Chondrocyte (in vitro differentiated cells): ENCODE data around the gene CCNF. TPM values are rescaled to one million over a fixed set of nuclear protein-coding genes. Genes with fewer than 3 reads are reported as not detected.
A peak's percentile ranks its signal among the peaks of the same experiment; 100 is the strongest.
"Not testable (repeated sequence)": the region's sequence is repeated elsewhere in the genome, so short reads cannot be mapped to it uniquely, and the experiment has no call there.

ENCODE experiments used
- DNase-seq: peaks from one replicate; pipeline ENCODE4 v3.0.0; 2021; ENCODE audit warnings: mixed read lengths, low spot score
- H3K27ac Mint-ChIP-seq: one replicate; pipeline ENCODE4 v1.8.0; 2021; ENCODE audit warnings: mild to moderate bottlenecking, moderate library complexity, mixed read lengths; ENCODE audit not compliant: unreplicated experiment
- H3K27me3 Mint-ChIP-seq: 2 replicates; pipeline ENCODE4 v1.8.0; 2021; ENCODE audit warnings: low read depth, mixed read lengths
- H3K36me3 Mint-ChIP-seq: 2 replicates; pipeline ENCODE4 v1.8.0; 2021; ENCODE audit warnings: low read depth, mixed read lengths
- H3K4me1 Mint-ChIP-seq: 2 replicates; pipeline ENCODE4 v1.8.0; 2021; ENCODE audit warnings: low read depth, mild to moderate bottlenecking, mixed read lengths
- H3K4me3 Mint-ChIP-seq: one replicate; pipeline ENCODE4 v1.8.0; 2021; ENCODE audit warnings: mild to moderate bottlenecking, moderate library complexity, mixed read lengths; ENCODE audit not compliant: unreplicated experiment
- H3K9me3 Mint-ChIP-seq: 2 replicates; pipeline ENCODE4 v1.8.0; 2021; ENCODE audit warnings: low read depth, mixed read lengths
- CTCF ChIP-seq: fragments of 200-600 bp; sonication (generic); IDR thresholded peaks from 2 replicates; pipeline ENCODE4 v1.5.0; 2021; ENCODE audit warnings: antibody characterized with exemption, mild to moderate bottlenecking, moderate library complexity
- long read RNA-seq: library from polyadenylated mRNA; stranded (forward); transcript quantifications from one replicate; pipeline ENCODE4 v2.0.0, GENCODE V29; 2021
- total RNA-seq: library from RNA; stranded (reverse); gene quantifications from 3 replicates; pipeline ENCODE4 v1.2.1, GENCODE V29; 2021

CCNF gene, protein sequence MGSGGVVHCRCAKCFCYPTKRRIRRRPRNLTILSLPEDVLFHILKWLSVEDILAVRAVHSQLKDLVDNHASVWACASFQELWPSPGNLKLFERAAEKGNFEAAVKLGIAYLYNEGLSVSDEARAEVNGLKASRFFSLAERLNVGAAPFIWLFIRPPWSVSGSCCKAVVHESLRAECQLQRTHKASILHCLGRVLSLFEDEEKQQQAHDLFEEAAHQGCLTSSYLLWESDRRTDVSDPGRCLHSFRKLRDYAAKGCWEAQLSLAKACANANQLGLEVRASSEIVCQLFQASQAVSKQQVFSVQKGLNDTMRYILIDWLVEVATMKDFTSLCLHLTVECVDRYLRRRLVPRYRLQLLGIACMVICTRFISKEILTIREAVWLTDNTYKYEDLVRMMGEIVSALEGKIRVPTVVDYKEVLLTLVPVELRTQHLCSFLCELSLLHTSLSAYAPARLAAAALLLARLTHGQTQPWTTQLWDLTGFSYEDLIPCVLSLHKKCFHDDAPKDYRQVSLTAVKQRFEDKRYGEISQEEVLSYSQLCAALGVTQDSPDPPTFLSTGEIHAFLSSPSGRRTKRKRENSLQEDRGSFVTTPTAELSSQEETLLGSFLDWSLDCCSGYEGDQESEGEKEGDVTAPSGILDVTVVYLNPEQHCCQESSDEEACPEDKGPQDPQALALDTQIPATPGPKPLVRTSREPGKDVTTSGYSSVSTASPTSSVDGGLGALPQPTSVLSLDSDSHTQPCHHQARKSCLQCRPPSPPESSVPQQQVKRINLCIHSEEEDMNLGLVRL
- 4.9 to 7.7 TPM (median 7.6 TPM) in 3 replicates for total RNA-seq
- long read RNA-seq, full-length matches to known transcripts: 12 of 20 reads
- long read RNA-seq, partial matches to known transcripts: 1 of 20 reads
- long read RNA-seq, other reads (novel, unspliced or antisense): 7 of 20 reads

DNA sequence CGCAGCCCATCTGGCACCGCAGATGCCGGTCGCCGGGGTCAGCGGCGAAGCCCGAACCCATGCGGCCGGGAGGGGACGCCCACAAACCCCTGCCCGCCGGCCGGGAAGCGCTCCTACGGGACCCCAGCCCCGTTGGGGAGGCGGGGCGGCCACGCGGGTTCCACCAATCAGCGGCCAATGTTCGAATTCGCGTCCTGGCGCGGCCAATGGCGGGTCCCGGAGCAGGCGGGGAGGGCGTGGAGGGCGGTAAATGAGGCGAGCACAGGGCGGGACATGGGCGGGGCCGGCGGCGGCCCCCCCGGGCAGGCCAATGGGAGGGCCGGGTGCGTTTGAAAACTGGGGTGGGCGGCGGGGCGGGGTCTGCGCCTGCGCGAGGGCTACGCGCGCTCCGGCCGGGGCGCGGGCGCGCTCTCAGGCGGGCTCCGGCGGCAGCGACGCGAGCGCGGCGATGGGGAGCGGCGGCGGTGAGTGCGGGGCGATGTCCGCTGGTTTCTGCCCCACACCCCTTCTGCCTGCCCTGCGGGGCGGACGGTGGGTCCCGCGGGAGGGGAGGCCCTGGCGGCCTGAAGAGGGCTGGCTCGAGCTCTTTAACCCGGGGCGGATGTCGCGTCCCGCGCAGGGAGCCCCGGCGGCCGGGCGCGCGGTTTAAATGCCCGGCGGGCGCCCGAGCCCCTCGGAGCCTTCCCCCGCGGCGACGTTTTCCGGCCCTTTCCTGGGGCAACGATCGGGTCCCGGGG lies at the start of gene CCNF:
Gene CCNF (plus strand): TSS at position 414 of the 737 bp plus-strand sequence. CDS start 35 bp downstream, at position 449.
- Mint-ChIP-seq H3K27me3 (no peaks in the 10 kb centered on the region), H3K4me3 (peak within 1 kb of the TSS; percentile 85), H3K4me1 (peaks cover 24% of the 10 kb centered on the region), H3K9me3 (no peaks in the 10 kb centered on the region), H3K36me3 (peaks cover 4% of the 10 kb centered on the region), H3K27ac (peak within 1 kb of the TSS; percentile 54)
- no peak for TF ChIP-seq CTCF
- DNase-seq: peak; percentile 97

- Mint-ChIP-seq H3K27ac (no peak overlapping the region), H3K4me3 (no peak overlapping the region), H3K27me3 (peaks cover 11% of the 10 kb centered on the region), H3K4me1 (no peaks in the 10 kb centered on the region), H3K36me3 (peaks cover 4% of the 10 kb centered on the region), H3K9me3 (peaks cover 3% of the 10 kb centered on the region)
- DNase-seq: no peak
- no peak for TF ChIP-seq CTCF
Measured at GRCh38 chr16:2383501-2383900, 45.7 kb upstream of the CCNF start.

DNA sequence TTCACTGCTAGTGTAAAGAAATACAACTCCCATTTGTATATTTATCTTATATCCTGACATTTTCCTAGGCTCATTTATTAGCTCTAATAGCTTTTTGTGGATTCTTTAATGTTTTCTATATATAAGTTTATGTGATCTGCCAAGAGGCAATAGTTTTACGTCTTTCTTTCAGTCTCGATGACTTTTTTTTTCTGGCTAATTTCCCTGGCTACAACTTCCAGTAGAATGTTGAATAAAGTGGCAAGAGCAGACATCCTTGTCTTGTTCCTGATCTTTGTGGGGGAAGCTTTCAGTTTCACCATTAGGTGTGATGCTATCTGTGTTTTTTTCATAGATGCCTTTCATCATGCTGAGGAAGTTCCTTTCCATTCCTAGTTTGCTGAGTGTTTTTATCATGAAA lies 44.8 kb upstream of the CCNF start:
- H3K36me3 Mint-ChIP-seq: peaks cover 4% of the 10 kb centered on the region
- DNase-seq: no peak
- H3K27ac Mint-ChIP-seq: no peak overlapping the region
- TF ChIP-seq CTCF: no peak
- H3K9me3 Mint-ChIP-seq: peaks cover 8% of the 10 kb centered on the region
- H3K27me3 Mint-ChIP-seq: peaks cover 11% of the 10 kb centered on the region
- no peak overlapping the region for H3K4me3 Mint-ChIP-seq
- no peaks in the 10 kb centered on the region for H3K4me1 Mint-ChIP-seq

DNA sequence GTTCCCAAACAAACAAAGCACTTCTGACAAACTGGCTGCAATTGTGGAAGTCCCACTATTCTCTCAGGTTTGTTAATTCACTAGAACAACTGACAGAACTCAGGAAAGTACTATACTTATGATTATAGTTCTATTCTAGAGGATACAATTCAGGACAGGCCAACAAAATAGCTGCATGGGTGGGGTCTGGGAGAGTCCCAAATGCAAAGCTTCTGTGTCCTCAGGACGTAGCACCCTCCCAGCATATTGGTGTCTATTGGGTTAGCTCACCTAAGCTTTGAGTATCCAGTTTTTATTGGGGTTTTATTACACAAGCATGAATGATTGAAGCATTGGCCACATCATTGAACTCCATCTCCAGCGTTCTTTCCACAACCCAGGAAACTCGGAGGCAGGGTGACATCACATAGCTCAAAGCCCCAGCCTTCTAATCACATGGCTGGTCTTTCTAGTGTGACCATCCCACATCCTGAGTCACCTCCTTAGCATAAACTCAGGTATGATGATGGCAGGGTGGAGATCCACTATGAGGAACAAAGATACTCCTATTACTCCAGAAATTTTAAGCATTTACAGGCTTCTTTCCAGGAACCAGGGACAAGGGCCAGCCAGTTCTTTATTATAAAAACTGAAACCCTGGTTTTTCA lies 43.9 kb upstream of the CCNF start:
- Mint-ChIP-seq H3K27me3 (peaks cover 10% of the 10 kb centered on the region), H3K36me3 (peaks cover 4% of the 10 kb centered on the region), H3K4me3 (no peak overlapping the region), H3K4me1 (no peaks in the 10 kb centered on the region), H3K9me3 (peaks cover 8% of the 10 kb centered on the region), H3K27ac (no peak overlapping the region)
- TF ChIP-seq CTCF: no peak
- no peak for DNase-seq

- H3K27ac Mint-ChIP-seq, H3K4me3 Mint-ChIP-seq, H3K9me3 Mint-ChIP-seq, H3K4me1 Mint-ChIP-seq, H3K27me3 Mint-ChIP-seq, DNase-seq, H3K36me3 Mint-ChIP-seq: not testable (repeated sequence)
Measured at GRCh38 chr16:2385982-2386381, 43.3 kb upstream of the CCNF start.
